Transverse colon (tissue), 3 donors: Measurements from ENCODE around the gene CLK1.

Experiments used
- CTCF ChIP-seq, 5 experiments: fragments of 200-600 bp in 3 of 5; fragments of 450-650 bp in 2 of 5; sonication (generic) in 3 of 5; IDR thresholded peaks; 1 replicate in 2 of 5; 2 replicates in 3 of 5; pipeline ENCODE4 v1.5.1; 2016 to 2017; ENCODE audit warnings: antibody characterized with exemption in 5 of 5, inconsistent platforms in 3 of 5, mild to moderate bottlenecking in 2 of 5, moderate library complexity in 1 of 5
- POLR2A ChIP-seq: fragments of 450-650 bp; IDR thresholded peaks from one replicate; pipeline ENCODE4 v1.6.1; 2016; ENCODE audit warnings: antibody characterized with exemption, mild to moderate bottlenecking, moderate library complexity

- TF ChIP-seq CTCF (IDR thresholded peaks at IDR 0.05), result no peak
- no peak for TF ChIP-seq POLR2A
Measured at GRCh38 chr2:200847269-200847668, 17.2 kb downstream of the CLK1 start.
